ENCODE measurements around the gene NUP210L.

DNA sequence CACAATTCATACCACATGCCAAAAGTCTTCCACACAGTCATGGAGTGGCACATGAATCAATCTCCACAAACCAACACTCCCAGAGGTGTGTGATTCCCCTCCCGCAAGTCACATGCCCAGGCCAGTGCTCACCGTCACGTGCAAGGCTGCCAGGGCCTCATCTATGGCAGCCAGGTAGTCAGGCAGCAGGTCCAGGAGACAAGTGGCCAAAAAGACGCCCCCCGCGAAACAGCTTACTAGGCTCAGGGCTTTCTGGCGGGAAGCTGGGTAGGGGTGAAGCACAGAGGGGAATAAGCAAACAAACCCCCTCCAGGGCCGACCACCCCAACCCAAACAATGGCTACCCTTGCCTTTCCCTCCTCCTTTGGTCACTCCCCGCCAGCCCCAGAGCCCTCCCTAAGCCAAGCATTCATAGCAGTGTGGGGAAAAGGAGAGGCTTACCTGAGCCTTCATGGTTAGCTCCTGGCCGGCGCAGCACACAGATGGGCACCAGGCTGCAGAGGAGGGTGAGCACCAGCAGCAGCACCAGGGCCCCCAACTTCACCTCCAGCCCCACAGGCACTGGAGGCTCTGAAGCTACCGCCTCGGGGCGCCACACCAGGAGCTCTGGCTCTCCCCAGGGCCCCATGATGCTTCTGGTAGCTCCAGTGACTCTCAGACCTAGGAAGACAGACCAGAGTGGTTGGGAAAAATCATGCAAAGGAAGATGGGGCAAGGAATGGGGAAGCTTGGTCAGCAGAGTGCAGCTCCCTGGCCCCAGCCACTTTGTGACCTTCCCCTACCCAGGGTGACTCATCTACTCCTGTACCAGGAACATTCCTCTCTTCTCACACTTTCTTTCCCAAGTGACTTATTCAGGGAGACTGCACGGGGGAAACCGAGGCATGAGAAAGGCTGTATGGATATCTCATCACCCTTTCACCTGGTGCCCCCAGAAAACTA is 192.5 kb downstream of the NUP210L start:
- no peak for TF ChIP-seq CTCF (IDR thresholded peaks at IDR 0.05)
- no peak for TF ChIP-seq POLR2AphosphoS5 (IDR thresholded peaks at IDR 0.05)
- TF ChIP-seq POLR2A (IDR thresholded peaks at IDR 0.05) = no peak

All from sigmoid colon (tissue), 4 donors.